Psoas muscle (tissue), 8 donors: ENCODE data around the gene TMEM170A. TPM values are rescaled to one million over a fixed set of nuclear protein-coding genes. Genes with fewer than 3 reads are reported as not detected.

Source experiments
- ATAC-seq, 4 donors: fragments of 200-7000 bp; cut with Tn5 transposase; one replicate each; pipeline ENCODE4 v1.9.1; 2020; ENCODE audit warnings: moderate library complexity in 3 of 4, mild to moderate bottlenecking in 2 of 4
- DNase-seq, 2 donors: peaks; one replicate each; pipeline ENCODE4 v3.0.0-alpha.2; 2020
- H3K27ac ChIP-seq: fragments of 200-600 bp; one replicate; pipeline ENCODE4 v1.8.0; 2022
- H3K27me3 ChIP-seq, 3 donors: fragments of 200-600 bp in 1 of 3; one replicate each; pipeline versions ENCODE4 v1.6.1 to v1.8.0; 2013 to 2022; ENCODE audit warnings: low read length in 2 of 3, mild to moderate bottlenecking in 2 of 3, moderate library complexity in 1 of 3; ENCODE audit not compliant: insufficient read depth in 3 of 3
- H3K36me3 ChIP-seq, 2 donors: fragments of 200-600 bp in 1 of 2; one replicate each; pipeline versions ENCODE4 v1.6.1 to v1.8.0; 2013 to 2022; ENCODE audit warnings: low read depth in 1 of 2, mild to moderate bottlenecking in 1 of 2, moderate library complexity in 1 of 2; ENCODE audit not compliant: insufficient read depth in 1 of 2
- H3K4me1 ChIP-seq: fragments of 200-600 bp; one replicate; pipeline ENCODE4 v1.8.0; 2022
- H3K4me3 ChIP-seq: fragments of 200-600 bp; one replicate; pipeline ENCODE4 v1.8.0; 2022; ENCODE audit warnings: mild to moderate bottlenecking
- H3K9me3 ChIP-seq: fragments of 200-600 bp; one replicate; pipeline ENCODE4 v1.8.0; 2022
- CTCF ChIP-seq: fragments of 200-600 bp; IDR thresholded peaks from one replicate; pipeline ENCODE4 v1.8.0; 2022; ENCODE audit warnings: antibody characterized with exemption
- WGBS, 3 donors: extraction: QIAGEN DNeasy Blood & Tissue Kit; methylation state at CpG; one replicate each; pipeline versions ENCODE4 v1.1.6 to v1.1.7; 2013; 5-methylcytosine and 5-hydroxymethylcytosine counted together
- intact Hi-C, 2 donors: fragments of 100-400 bp; cut with DNase I; formaldehyde crosslinking; loops; one replicate each; pipeline versions ENCODE4 v1.11.0 to v1.14.2; 2022
- polyA plus RNA-seq, 3 donors: library from polyadenylated mRNA; stranded (reverse); fragments of 200-250 nt; gene quantifications; one replicate each; pipeline ENCODE4 v1.2.3, GENCODE V29; 2013
- total RNA-seq, 4 donors: library from RNA; stranded (reverse); fragmentation: NEBNext Ultra II Directional in 2 of 4; extraction: Animal tissue kit (Norgen Biotek cat#: 25700) in 2 of 4; gene quantifications; one replicate each; pipeline versions ENCODE4 v1.2.1 to v1.2.4, GENCODE V29; 2021 to 2023
- donor health status: healthy with polysubstance abuse.
- donor health status: DM: no; HTN: no; CAD: no; lungs with moderate emphysema.
- donor health status: Bipolar disorder and iron deficiency.
- donor health status: healthy.
- donor health status: DM: yes; HTN: yes; CAD: no.
- donor health status: DM: no; HTN: no; CAD: no.
- donor health status: DM: no; HTN: no; CAD: no.
- donor health status: DM: yes; HTN: yes; CAD: no.

TMEM170A gene
- total and polyA plus RNA-seq, 7 donors, result 3.1 to 9.5 (median 7.8) TPM

DNA sequence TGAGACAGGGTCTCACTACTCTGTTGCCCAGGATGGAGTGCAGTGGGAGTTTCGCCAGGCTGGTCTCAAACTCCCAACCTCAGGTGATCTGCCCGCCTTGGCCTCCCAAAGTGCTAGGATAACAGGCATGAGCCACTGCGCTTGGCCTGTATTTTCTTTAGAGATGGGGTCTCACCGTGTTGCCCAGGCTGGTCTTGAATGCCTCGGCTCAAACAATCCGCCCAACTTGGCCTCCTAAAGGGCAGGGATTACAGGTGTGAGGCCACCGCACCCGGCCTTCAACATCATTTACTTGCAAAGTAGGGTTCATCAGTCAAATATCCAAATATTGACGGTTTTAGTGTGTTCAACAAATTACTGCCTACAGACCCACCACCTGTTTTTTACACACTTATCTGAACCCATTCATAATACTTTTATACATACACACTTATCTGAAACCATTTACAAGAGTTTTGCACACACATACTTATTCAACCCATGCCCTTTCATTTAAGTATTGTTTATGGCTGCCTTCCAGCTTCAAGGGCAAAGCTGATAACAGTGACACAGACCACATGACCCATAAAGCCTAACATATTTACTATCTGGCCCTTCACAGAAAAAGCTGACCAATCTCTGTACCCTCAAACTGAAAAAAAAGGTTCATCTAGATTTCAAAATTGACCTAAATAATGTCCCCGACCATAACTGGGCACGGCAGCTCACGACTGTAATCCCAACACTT lies 11.9 kb downstream of the TMEM170A start:
- DNase-seq, result no peak
- TF ChIP-seq CTCF, result no peak
- Histone ChIP-seq H3K27me3 (no peaks in the 10 kb centered on the region), H3K36me3 (peaks cover 0 to 15% of the 10 kb centered on the region in 2 donors), H3K27ac (no peak overlapping the region), H3K9me3 (no peaks in the 10 kb centered on the region), H3K4me3 (no peak overlapping the region), H3K4me1 (no peaks in the 10 kb centered on the region)
- no peak for ATAC-seq
- intact Hi-C loops, result no loop called here
- 92 to 94% (median 94%) methylated on average over 12 of the region's 12 CpGs for WGBS, 3 donors

- H3K4me3 ChIP-seq, result no peak overlapping the region
- H3K27me3 ChIP-seq, result no peaks in the 10 kb centered on the region
- no peak overlapping the region for H3K27ac ChIP-seq
- H3K9me3 ChIP-seq, result no peaks in the 10 kb centered on the region
- peaks cover 0 to 16% of the 10 kb centered on the region in 2 donors for H3K36me3 ChIP-seq
- intact Hi-C loops, result no loop called here
- no peak for ATAC-seq
- no peak for TF ChIP-seq CTCF
- no peaks in the 10 kb centered on the region for H3K4me1 ChIP-seq
- DNase-seq, result no peak
These were observed 18.1 kb downstream of the TMEM170A start for GRCh38 chr16:75446416-75446815.

- TF ChIP-seq CTCF, result no peak
- DNase-seq, result no peak
- Histone ChIP-seq H3K27me3 (no peaks in the 10 kb centered on the region), H3K4me1 (no peaks in the 10 kb centered on the region), H3K9me3 (no peaks in the 10 kb centered on the region), H3K27ac (no peak overlapping the region), H3K36me3 (peaks cover 0 to 4% of the 10 kb centered on the region in 2 donors), H3K4me3 (no peak overlapping the region)
- no peak for ATAC-seq
- intact Hi-C loops, result no loop called here
- WGBS, 3 donors, result 71 to 87% (median 86%) methylated on average over 5 of the region's 5 CpGs
These were observed 19.2 kb downstream of the TMEM170A start for GRCh38 chr16:75445298-75445697.

DNA sequence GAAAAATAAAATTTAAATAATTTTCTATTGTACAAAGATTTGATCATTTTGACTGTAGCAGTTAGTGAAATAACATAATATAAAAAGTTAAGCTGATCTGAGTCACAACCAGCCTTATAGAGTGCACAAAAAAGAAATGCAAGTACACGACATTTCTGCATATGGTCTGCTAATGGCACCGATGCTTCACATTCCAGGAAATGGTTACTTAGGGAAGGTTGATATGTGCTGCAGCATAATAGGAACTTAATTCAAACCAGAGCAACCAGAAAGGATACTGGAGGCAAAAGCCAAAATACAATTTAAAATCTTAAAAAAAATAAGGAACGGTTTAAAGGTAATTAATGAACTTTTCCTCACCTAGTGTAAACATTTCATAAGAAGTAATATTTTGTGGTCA lies 21.2 kb downstream of the TMEM170A start:
- Histone ChIP-seq H3K27me3 (no peaks in the 10 kb centered on the region), H3K4me1 (no peaks in the 10 kb centered on the region), H3K4me3 (no peak overlapping the region), H3K9me3 (no peaks in the 10 kb centered on the region), H3K36me3 (peaks cover 0 to 3% of the 10 kb centered on the region in 2 donors), H3K27ac (no peak overlapping the region)
- no peak for TF ChIP-seq CTCF
- DNase-seq (no peak), ATAC-seq (no peak)
- intact Hi-C loops, result no loop called here
- WGBS, 3 donors, result 82 to 86% (median 82%) methylated on average over 3 of the region's 3 CpGs
